GM21447 (cell line): ENCODE measurements around the gene CALHM6.
"Not testable (repeated sequence)": the region's sequence is repeated elsewhere in the genome, so short reads cannot be mapped to it uniquely, and the experiment has no call there.

Experiments
- ATAC-seq: cut with Tn5 transposase; IDR thresholded peaks from one replicate; pipeline ENCODE4 v1.9.1; 2021; ENCODE audit not compliant: unreplicated experiment

The CALHM6 gene

DNA sequence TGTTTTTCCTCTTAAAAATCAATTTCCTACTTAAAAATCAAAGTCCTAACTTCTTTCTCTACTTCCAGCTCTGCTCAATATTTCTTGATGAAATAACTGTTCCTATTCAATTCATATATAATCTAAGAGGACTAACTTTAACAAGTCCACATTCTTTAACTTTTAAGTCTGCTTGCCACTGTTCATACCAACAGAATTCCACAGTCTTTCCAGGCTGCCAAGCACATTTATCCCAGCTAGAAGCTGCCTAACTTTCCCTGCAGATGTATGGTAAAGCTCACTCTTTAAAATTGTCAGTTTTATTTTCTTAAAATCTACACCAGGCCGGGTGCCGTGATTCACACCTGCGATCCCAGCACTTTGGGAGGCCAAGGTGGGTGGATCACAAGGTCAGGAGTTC is 11.5 kb downstream of the CALHM6 start:
- ATAC-seq: no peak

DNA sequence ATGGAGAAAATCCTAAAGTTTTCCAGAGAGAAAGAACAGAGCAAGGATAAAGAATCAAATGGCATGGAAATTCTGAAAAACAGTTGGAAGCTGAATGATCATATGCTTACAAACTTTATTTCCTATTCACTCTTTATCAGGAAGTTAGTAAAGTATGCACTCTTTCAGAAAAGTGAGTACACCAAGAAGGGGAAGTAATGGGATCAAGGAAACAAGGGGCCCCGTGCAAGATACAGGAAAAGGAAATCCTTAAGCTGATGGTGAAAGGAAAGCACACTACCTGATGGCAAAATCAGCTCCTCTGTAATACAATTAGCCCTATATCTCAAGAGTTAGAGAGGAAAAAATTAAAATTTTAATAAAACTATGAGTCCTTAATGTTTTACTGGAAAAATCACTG is 14.0 kb downstream of the CALHM6 start:
- no peak for ATAC-seq

DNA sequence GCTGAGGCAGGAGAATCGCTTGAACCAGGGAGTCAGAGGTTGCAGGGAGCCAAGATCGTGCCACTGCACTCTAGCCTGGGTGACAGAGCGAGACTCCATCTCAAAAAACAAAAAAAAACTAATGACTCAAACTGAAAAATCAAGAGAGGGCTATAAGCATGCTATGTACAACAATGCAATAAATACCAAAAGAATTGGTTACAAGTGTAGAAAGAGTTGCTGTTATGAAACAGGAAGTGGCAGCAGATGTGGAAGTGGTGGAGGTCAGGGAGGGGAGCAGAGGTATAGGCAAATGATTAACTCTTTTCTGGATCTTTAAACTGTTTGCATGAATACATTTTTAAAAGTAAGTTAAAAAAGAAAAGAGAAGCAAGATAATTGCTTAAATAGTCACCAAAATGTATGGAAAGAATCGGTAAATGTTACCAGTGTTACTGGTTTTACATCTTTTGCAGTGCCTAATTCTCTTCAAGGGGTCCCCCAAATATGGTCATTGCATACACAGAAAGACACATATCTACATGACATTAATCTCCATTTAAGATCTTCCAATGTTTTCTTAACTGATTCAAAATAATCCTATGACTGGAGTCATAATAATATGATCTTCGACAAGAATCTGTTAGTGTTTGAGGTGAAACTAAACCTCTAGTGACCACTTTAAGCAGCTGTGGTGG is 15.0 kb downstream of the CALHM6 start:
- peak; percentile 100 for ATAC-seq

DNA sequence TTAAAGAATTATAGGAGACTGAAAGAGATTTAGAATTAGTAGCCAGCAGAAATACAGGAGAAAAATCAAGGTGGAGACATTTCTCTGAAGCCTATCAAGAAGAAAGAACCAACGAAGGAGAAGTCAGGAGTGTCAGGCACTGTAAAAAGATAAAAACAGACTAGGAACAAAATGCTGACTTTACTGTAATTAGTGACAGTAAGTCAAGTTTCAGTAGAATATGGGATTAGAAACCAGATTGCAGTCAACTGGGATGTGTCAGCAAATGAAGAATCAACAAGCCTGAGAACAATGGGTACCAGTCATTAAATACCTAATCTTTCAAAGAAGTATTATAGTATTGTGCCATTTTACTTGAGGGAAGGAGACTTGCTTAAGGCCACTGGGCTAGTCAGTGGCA is 21.6 kb downstream of the CALHM6 start:
- no peak for ATAC-seq

GRCh38 chr6:116483616-116484015 is 22.4 kb downstream of the CALHM6 start:
- no peak for ATAC-seq

DNA sequence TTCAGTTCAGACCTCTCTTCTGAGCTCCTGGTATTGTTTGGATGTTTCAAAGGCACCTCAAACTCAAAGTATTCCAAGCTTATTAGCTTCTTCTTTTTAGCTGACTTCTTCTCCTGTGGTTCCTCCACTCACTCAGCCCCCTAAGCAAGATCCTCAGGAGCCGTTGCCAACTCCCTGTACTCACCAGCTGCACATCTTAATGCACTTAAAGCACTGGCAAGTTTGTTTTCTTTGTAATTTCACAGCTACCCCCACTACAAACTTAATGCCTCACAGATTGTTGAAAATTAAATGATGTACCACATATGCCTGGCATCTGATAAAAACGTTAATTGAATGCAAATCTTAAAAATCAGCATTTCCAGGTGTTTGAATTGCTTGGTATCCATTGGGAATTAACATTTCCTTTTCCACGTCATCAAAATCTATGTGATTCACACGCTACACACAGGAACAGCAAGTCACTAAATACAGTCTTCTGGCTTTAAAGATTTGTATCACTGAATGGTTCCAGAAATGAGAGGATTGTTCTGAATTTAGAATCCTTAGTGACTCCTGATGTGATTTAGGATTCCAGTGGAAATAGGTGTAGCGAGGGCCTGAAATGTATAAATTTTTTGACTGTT is 24.5 kb downstream of the CALHM6 start:
- ATAC-seq: no peak

DNA sequence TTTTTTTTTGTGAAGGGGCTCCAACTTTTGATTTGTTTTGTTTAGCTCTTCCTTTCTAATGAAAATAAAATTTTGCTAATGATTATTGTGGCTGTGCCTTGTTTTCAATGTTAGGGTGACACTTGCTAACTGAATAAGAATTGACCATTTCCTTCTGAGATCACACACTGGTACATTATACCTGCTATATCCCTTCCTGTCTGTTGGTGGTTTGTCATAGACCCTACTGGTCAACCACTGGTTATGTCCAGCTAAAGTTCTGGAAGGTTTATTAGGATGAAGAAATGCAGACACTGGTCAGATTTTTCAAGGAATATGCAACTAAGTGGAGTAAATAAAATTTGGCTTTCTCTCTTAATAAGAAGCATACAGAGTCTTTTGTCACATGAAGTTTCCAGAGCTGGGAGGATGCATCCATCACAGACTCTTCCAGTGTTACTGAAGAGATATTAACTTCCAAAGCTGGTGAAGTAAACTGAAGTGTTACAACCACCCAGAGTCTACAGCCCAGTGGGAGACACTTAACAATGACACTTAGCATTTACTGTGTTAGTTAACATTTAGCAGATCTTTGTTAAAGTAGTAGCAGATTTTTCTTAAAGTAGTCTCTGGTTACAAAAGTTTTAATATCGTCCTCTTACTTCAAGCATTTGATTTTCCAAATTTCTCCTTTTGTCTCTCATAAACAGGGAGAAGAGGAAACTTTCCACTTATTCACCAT is 30.6 kb downstream of the CALHM6 start:
- ATAC-seq: no peak

GRCh38 chr6:116492331-116493067 is 31.3 kb downstream of the CALHM6 start:
- no peak for ATAC-seq

DNA sequence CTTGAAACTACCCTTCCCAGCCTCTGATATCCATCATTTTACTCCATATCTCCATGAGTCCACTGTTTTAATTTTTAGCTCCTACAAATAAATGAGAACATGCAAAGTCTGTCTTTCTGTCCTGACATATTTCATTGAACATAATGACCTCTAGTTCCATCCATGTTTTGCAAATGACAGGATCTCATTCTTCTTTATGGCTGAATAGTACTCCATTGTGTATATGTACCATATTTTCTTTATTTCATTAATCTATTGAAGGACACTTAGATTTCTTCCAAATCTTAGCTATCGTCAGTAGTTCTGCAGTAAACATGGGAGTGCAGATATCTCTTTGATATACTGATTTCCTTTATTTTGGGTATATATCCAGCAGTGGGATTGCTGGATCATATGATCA is 34.0 kb downstream of the CALHM6 start:
- not testable (repeated sequence) for ATAC-seq

DNA sequence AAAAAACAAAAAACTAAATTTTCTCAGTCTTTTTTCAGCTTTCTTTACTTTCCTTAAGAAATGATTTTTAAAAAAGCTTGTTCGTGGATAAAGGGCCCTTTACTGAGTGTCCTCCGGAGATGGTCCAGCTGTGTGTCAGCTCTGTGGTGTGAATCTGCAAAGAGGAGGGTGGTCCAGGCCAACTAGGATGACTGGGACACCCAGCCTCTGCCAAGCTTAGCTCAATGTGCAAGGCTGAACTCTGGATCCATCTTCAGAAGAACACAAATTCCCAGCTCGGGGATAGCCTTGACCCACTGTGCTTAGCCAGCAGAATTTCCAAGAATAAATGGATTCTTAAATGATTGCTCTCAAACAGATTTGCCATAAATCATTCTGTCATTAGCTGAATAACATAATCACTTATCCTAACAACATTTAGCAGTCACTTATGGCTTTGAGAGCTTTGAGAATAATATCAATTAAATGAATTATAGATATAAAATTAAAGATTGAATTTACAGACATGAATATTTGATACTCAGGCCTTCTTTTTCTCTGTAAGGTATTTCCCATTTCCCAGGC is 36.0 kb downstream of the CALHM6 start:
- ATAC-seq: no peak

- no peak for ATAC-seq
Observed at GRCh38 chr6:116500969-116501433, 39.8 kb downstream of the CALHM6 start.

- ATAC-seq: no peak
Observed at GRCh38 chr6:116507324-116507723, 46.1 kb downstream of the CALHM6 start.

GRCh38 chr6:116508527-116508926 is 47.4 kb downstream of the CALHM6 start:
- ATAC-seq: no peak

GRCh38 chr6:116511424-116512110 is 50.4 kb downstream of the CALHM6 start, which contains the start of gene CALHM5:
Gene CALHM5 (plus strand): TSS chr6:116511639. CDS start chr6:116511697, 58 bp downstream.
- ATAC-seq: no peak

DNA sequence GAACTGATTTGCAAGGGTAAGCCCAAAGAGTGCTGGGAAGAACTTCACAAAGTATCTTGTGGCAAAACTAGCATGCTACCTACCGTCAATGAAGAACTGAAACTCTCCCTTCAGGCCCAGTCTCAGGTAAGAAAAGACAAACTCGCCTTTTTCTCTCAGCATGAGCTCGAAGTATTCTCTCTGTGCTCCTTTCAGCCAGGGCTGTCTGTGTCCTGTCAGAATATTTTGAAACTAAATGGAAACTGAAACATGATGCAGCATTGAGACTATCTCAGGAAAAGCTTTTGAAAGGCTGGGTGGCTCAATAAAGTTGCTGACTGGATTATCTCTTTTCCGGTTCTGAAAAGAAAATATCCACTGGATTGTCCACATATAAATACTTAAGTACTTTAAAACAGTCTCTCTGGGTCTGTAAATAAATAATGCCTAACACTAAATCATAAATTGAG is 51.0 kb downstream of the CALHM6 start:
- ATAC-seq: peak; percentile 70

DNA sequence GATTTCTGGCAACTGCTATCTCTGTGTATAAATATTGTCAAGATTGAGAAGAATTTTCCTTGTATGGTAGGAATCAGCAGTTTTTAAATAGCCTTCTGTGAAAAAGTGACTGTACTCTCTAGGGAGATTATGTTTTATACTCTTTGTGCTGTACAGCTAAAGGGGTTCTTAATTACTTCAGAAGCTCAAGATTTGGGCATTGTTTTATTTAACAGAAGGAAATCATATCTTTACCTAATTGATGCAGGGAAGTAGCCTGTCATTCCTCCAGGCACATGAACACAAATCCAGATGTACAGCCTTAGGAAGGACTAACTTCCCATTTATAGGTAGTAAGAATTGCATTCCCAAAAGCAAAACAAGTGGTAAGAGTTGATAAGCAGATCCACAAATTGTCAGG is 51.6 kb downstream of the CALHM6 start:
- no peak for ATAC-seq
